SK-N-SH (cell line): ENCODE results near the gene ADAMTS9. TPM values are rescaled to one million over a fixed set of nuclear protein-coding genes. Genes with fewer than 3 reads are reported as not detected.

Experiments
- CTCF ChIA-PET: fragments of 300-600, 350-600 bp; formaldehyde crosslinking; extraction: SDS; loops from one replicate; lab custom pipeline; 2021; lab: Yijun Ruan, JAX
- POLR2A ChIA-PET: fragments of 350-600 bp; sonication (Branson Sonifier 250); formaldehyde crosslinking; extraction: SDS; loops from one replicate; lab custom pipeline; 2020; ENCODE audit warnings: antibody characterized with exemption, inconsistent platforms; lab: Yijun Ruan, JAX
- DNase-seq: peaks from one replicate; pipeline ENCODE4 v3.0.0; 2012
- H2AFZ ChIP-seq: fragments of 200-600 bp; sonication (generic); 2 replicates; pipeline ENCODE4 v1.8.1; 2016; ENCODE audit warnings: antibody characterized with exemption, mild to moderate bottlenecking, low read depth
- H3F3A ChIP-seq: fragments of 200-600 bp; sonication (generic); replicated peaks from 2 replicates; pipeline ENCODE3; 2016; ENCODE audit warnings: antibody characterized with exemption, mild to moderate bottlenecking; ENCODE audit not compliant: insufficient read depth
- H3K27ac ChIP-seq, 2 experiments: fragments of 200-500 bp in 1 of 2; fragments of 200-600 bp in 1 of 2; sonication (Bioruptor generic) in 1 of 2; sonication (generic), shearing (Covaris generic) in 1 of 2; 2 replicates each; pipeline versions ENCODE4 v1.5.1 to v1.6.1; 2014 to 2016; ENCODE audit warnings: low read depth in 2 of 2, inconsistent platforms in 1 of 2, low read length in 1 of 2, mild to moderate bottlenecking in 1 of 2, mixed read lengths in 1 of 2
- H3K27me3 ChIP-seq: fragments of 200-600 bp; sonication (generic), shearing (Covaris generic); 2 replicates; pipeline ENCODE4 v1.6.1; 2016; ENCODE audit warnings: mixed run types; ENCODE audit not compliant: insufficient read depth
- H3K36me3 ChIP-seq, 2 experiments: fragments of 200-500 bp in 1 of 2; fragments of 200-600 bp in 1 of 2; sonication (Bioruptor generic) in 1 of 2; sonication (generic) in 1 of 2; replicated peaks in 1 of 2; 2 replicates each; pipeline versions ENCODE3 to v1.5.1; 2014 to 2016; ENCODE audit warnings: low read length in 1 of 2, mild to moderate bottlenecking in 1 of 2; ENCODE audit not compliant: insufficient read depth in 2 of 2, control insufficient read depth in 1 of 2
- H3K4me1 ChIP-seq, 2 experiments: fragments of 200-500 bp in 1 of 2; fragments of 200-600 bp in 1 of 2; sonication (Bioruptor generic) in 1 of 2; sonication (generic), shearing (Covaris generic) in 1 of 2; 2 replicates each; pipeline versions ENCODE4 v1.5.1 to v1.6.1; 2014 to 2016; ENCODE audit warnings: low read depth in 1 of 2, low read length in 1 of 2, mixed run types in 1 of 2; ENCODE audit not compliant: insufficient read depth in 2 of 2, control insufficient read depth in 1 of 2
- H3K4me2 ChIP-seq: fragments of 200-600 bp; sonication (generic), shearing (Covaris generic); 2 replicates; pipeline ENCODE4 v1.6.1; 2017; ENCODE audit warnings: mixed run types
- H3K4me3 ChIP-seq, 2 experiments: fragments of 200-500 bp in 1 of 2; fragments of 200-600 bp in 1 of 2; sonication (Bioruptor generic) in 1 of 2; sonication (generic), shearing (Covaris generic) in 1 of 2; 2 replicates each; pipeline versions ENCODE4 v1.5.1 to v1.8.1; 2014 to 2016; ENCODE audit warnings: low read depth in 2 of 2, inconsistent platforms in 1 of 2, low read length in 1 of 2, mild to moderate bottlenecking in 1 of 2, mixed read lengths in 1 of 2, moderate library complexity in 1 of 2
- H3K79me2 ChIP-seq: fragments of 200-600 bp; sonication (generic); 2 replicates; pipeline ENCODE4 v1.8.1; 2017; ENCODE audit warnings: mild to moderate bottlenecking; ENCODE audit not compliant: insufficient read depth
- H3K9ac ChIP-seq: fragments of 200-600 bp; sonication (generic); 2 replicates; pipeline ENCODE4 v1.6.1; 2017; ENCODE audit warnings: mixed run types
- H3K9me2 ChIP-seq: fragments of 200-600 bp; sonication (generic); 2 replicates; pipeline ENCODE4 v1.6.1; 2017; ENCODE audit warnings: mixed run types
- H3K9me3 ChIP-seq: fragments of 200-600 bp; sonication (generic); 2 replicates; pipeline ENCODE4 v1.6.1; 2017; ENCODE audit warnings: mixed run types, mild to moderate bottlenecking, moderate library complexity
- H4K20me1 ChIP-seq: fragments of 200-600 bp; sonication (generic); 2 replicates; pipeline ENCODE4 v1.6.1; 2017; ENCODE audit warnings: mild to moderate bottlenecking, mixed run types; ENCODE audit not compliant: insufficient read depth
- CHD2 ChIP-seq: fragments of 150-350 bp; IDR thresholded peaks from 2 replicates; pipeline ENCODE4 v1.6.1; 2018; ENCODE audit warnings: low read length; ENCODE audit not compliant: partially characterized antibody
- CTCF ChIP-seq: fragments of 200-600 bp; sonication (generic); IDR thresholded peaks from 2 replicates; pipeline ENCODE4 v1.6.1; 2017; ENCODE audit warnings: antibody characterized with exemption, mild to moderate bottlenecking, moderate library complexity
- EP300 ChIP-seq, 2 experiments: IDR thresholded peaks; 2 replicates each; pipeline versions ENCODE4 v1.4.0 to v1.6.1; 2012; ENCODE audit warnings: borderline replicate concordance in 1 of 2, low read depth in 1 of 2, low read length in 1 of 2
- EZH2phosphoT487 ChIP-seq: fragments of 200-600 bp; sonication (generic); IDR thresholded peaks from 2 replicates; pipeline ENCODE4 v1.6.1; 2017; ENCODE audit warnings: low read depth, mixed run types, mild to moderate bottlenecking, antibody characterized with exemption, moderate library complexity, borderline replicate concordance
- FOSL2 ChIP-seq: IDR thresholded peaks from 2 replicates; pipeline ENCODE4 v1.4.0; 2012; ENCODE audit warnings: low read depth, mild to moderate bottlenecking, moderate library complexity, borderline replicate concordance
- FOXJ3 ChIP-seq: sonication (generic); formaldehyde crosslinking; IDR thresholded peaks from 2 replicates; pipeline ENCODE4 v1.5.1; 2020; ENCODE audit warnings: mild to moderate bottlenecking, missing genetic modification reagents
- FOXM1 ChIP-seq: IDR thresholded peaks from 2 replicates; pipeline ENCODE4 v1.4.0; 2012; ENCODE audit warnings: low read depth, mild to moderate bottlenecking
- GATA2 ChIP-seq: sonication (generic); formaldehyde crosslinking; IDR thresholded peaks from 2 replicates; pipeline ENCODE4 v1.5.0; 2020; ENCODE audit warnings: mild to moderate bottlenecking, missing genetic modification reagents
- RCOR1 ChIP-seq: fragments of 150-350 bp; IDR thresholded peaks from 2 replicates; pipeline ENCODE4 v1.6.1; 2017; ENCODE audit warnings: antibody characterized with exemption, low read length
- REST ChIP-seq: IDR thresholded peaks from 2 replicates; pipeline ENCODE4 v1.6.1; 2012; ENCODE audit warnings: mild to moderate bottlenecking, low read depth, low read length, moderate library complexity
- RFX5 ChIP-seq: IDR thresholded peaks from 2 replicates; pipeline ENCODE4 v1.6.1; 2012; ENCODE audit warnings: mild to moderate bottlenecking, improper control_type of control experiment, low read length
- RXRA ChIP-seq: IDR thresholded peaks from 2 replicates; pipeline ENCODE4 v1.4.0; 2012; ENCODE audit warnings: low read depth, mild to moderate bottlenecking, borderline replicate concordance
- TAF1 ChIP-seq: IDR thresholded peaks from 2 replicates; pipeline ENCODE4 v1.6.1; 2012; ENCODE audit warnings: low read depth, mild to moderate bottlenecking, low read length, moderate library complexity, borderline replicate concordance
- TEAD4 ChIP-seq: IDR thresholded peaks from 2 replicates; pipeline ENCODE4 v1.4.0; 2012; ENCODE audit warnings: mild to moderate bottlenecking, borderline replicate concordance; ENCODE audit not compliant: insufficient read depth
- USF1 ChIP-seq: IDR thresholded peaks from 2 replicates; pipeline ENCODE4 v1.4.0; 2012; ENCODE audit warnings: low read depth, borderline replicate concordance
- YY1 ChIP-seq: IDR thresholded peaks from 2 replicates; pipeline ENCODE4 v1.4.0; 2012; ENCODE audit warnings: low read depth, mild to moderate bottlenecking
- WGBS: methylation state at CpG from one replicate; pipeline ENCODE4 v1.1.6; 2017; ENCODE audit warnings: low lambda C conversion rate; 5-methylcytosine and 5-hydroxymethylcytosine counted together
- polyA plus RNA-seq, 3 experiments: library from polyadenylated mRNA; depleted of rRNA; stranded (reverse); fragments of >200 nt; gene quantifications; 2 replicates each; pipeline ENCODE4 v1.2.3, GENCODE V29; 2012
- TF ChIP-seq, protein P1 (sequence below): IDR thresholded peaks from 2 replicates; pipeline ENCODE4; 2012

The ADAMTS9 gene
- polyA plus RNA-seq, 1 of the 3 experiments (the other 2 are of a cell fraction) = 4.1 TPM

GRCh38 chr3:64647825-64648224 is 40.0 kb downstream of the ADAMTS9 start (continued):
- TF ChIP-seq RCOR1 = no peak
- TF ChIP-seq YY1 = no peak
- TF ChIP-seq CHD2 = no peak
- no peak for TF ChIP-seq FOSL2
- no peak for TF ChIP-seq RXRA
- no peak for TF ChIP-seq GATA2 (CRISPR knock-in tag)

DNA sequence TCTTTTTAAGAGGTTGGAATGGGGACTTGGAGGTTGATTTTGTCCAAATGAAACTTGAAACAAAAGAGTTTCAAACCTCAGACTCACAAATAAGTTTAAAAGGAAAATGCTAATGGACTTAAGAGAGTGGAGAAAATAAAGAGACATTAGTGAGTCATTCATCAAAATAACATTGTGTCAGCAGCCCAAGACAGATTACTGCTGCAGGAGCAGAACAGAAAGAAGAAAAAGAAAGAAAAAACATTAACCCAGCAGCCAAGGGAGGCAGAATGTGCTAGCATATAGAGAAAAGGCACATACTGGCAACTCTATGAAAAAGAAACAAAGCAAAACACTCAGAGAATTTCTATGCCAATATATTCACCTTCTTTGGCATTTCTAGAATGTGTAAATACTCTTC is 42.6 kb downstream of the ADAMTS9 start:
- Histone ChIP-seq H3K4me2 (no peak overlapping the region; the same call in 1 of the 2 replicates), H3K79me2 (no peaks in the 10 kb centered on the region), H3F3A (peaks cover 6% of the 10 kb centered on the region), H3K27me3 (no peaks in the 10 kb centered on the region), H3K9ac (no peak overlapping the region), H3K9me3 (no peaks in the 10 kb centered on the region), H3K36me3 (peaks cover 5 to 69% of the 10 kb centered on the region in 2 experiments), H3K27ac (peak overlapping the region in 1 of 2 experiments; percentile 22; a peak in 2 of 4 replicates), H3K4me3 (no peak overlapping the region), H3K9me2 (no peaks in the 10 kb centered on the region), H3K4me1 (peaks cover 0 to 25% of the 10 kb centered on the region in 2 experiments; a peak in 2 of 4 replicates), H2AFZ (no peak overlapping the region), H4K20me1 (no peaks in the 10 kb centered on the region)
- ChIA-PET POLR2A (no interaction called here), CTCF (no interaction called here)
- no peak for DNase-seq
- TF ChIP-seq, protein P1, sequence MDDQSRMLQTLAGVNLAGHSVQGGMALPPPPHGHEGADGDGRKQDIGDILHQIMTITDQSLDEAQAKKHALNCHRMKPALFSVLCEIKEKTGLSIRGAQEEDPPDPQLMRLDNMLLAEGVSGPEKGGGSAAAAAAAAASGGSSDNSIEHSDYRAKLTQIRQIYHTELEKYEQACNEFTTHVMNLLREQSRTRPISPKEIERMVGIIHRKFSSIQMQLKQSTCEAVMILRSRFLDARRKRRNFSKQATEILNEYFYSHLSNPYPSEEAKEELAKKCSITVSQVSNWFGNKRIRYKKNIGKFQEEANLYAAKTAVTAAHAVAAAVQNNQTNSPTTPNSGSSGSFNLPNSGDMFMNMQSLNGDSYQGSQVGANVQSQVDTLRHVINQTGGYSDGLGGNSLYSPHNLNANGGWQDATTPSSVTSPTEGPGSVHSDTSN = peak; percentile 58
- no peak for TF ChIP-seq REST

DNA sequence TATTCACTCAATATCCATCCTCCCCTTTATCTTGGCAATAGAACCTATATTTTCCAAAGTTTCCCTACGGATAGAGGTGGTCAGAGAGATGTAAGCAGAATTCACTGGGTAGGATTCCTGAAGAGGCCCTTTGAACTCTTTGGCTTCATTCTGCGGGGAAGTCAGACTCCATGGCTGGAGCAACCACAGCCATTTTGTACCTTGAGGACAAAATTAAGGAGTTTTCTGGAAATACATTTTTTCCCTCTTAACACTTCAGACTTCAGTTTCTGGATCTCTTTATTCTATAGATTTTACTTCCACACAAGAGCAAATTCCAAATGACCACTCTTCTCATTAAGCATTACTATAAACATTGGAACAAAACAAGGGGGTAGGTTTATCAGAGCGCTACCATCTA is 43.3 kb downstream of the ADAMTS9 start:
- H3K9me2 ChIP-seq = no peaks in the 10 kb centered on the region
- no peak overlapping the region for H2AFZ ChIP-seq
- 83% methylated on average over 3 of the region's 3 CpGs for WGBS
- H3K27ac ChIP-seq = no peak overlapping the region; a peak in 1 of 4 replicates
- peaks cover 0 to 17% of the 10 kb centered on the region in 2 experiments; a peak in 2 of 4 replicates for H3K4me1 ChIP-seq
- H3F3A ChIP-seq = peaks cover 6% of the 10 kb centered on the region
- H3K27me3 ChIP-seq = no peaks in the 10 kb centered on the region
- ChIA-PET POLR2A (no interaction called here), CTCF (no interaction called here)
- H3K4me3 ChIP-seq = no peak overlapping the region
- H3K9ac ChIP-seq = no peak overlapping the region
- no peak for DNase-seq
- no peaks in the 10 kb centered on the region for H3K79me2 ChIP-seq
- no peak overlapping the region for H3K4me2 ChIP-seq
- H4K20me1 ChIP-seq = no peaks in the 10 kb centered on the region
- peaks cover 6 to 71% of the 10 kb centered on the region in 2 experiments for H3K36me3 ChIP-seq
- no peaks in the 10 kb centered on the region for H3K9me3 ChIP-seq
- TF ChIP-seq RFX5 = no peak
- no peak for TF ChIP-seq USF1
- TF ChIP-seq RCOR1 = no peak
- no peak for TF ChIP-seq CTCF
- no peak for TF ChIP-seq FOSL2
- TF ChIP-seq TAF1 = no peak
- no peak for TF ChIP-seq EZH2phosphoT487
- TF ChIP-seq, protein P1 = no peak
- no peak for TF ChIP-seq FOXM1
- no peak for TF ChIP-seq EP300 (IDR thresholded peaks at IDR 0.05; ENCODE audit: borderline replicate concordance in 1 of 2, low read depth in 1 of 2, low read length in 1 of 2)
- TF ChIP-seq TEAD4 = no peak
- no peak for TF ChIP-seq FOXJ3 (CRISPR knock-in tag)
